Brain microvascular endothelial cell (primary cell): Measurements from ENCODE around the gene ABCC2.

ENCODE experiments used
- DNase-seq: peaks from one replicate; pipeline ENCODE4 v3.0.0-alpha.2; 2020
- H3K27ac ChIP-seq: fragments of 250-450 bp; sonication (Bioruptor Pico); 2 replicates; pipeline ENCODE4 v1.5.1; 2020; ENCODE audit warnings: mild to moderate bottlenecking, moderate library complexity
- H3K27me3 ChIP-seq: fragments of 250-450 bp; sonication (Bioruptor Pico); replicated peaks from 2 replicates; pipeline ENCODE4 v1.5.1; 2020; ENCODE audit warnings: mild to moderate bottlenecking
- H3K36me3 ChIP-seq: fragments of 250-450 bp; sonication (Bioruptor Pico); replicated peaks from 2 replicates; pipeline ENCODE4 v1.5.1; 2020; ENCODE audit warnings: mild to moderate bottlenecking
- H3K4me3 ChIP-seq: 2 replicates; pipeline ENCODE4 v1.5.1; 2011; ENCODE audit warnings: low read depth, mild to moderate bottlenecking, control low read depth, low read length, moderate library complexity
- CTCF ChIP-seq: IDR thresholded peaks from 2 replicates; pipeline ENCODE4 v1.5.1; 2011; ENCODE audit warnings: low read depth, mild to moderate bottlenecking, moderate library complexity, low read length, control low read depth, inconsistent platforms; ENCODE audit errors: missing control alignments
- in situ Hi-C: cut with HindIII; loops from 2 replicates; pipeline ENCODE4 v1.10.0; 2017; ENCODE audit warnings: low sequenced_read_pairs, low pct_ligation_motif_present

ABCC2 gene

GRCh38 chr10:99806091-99806490 is 23.7 kb downstream of the ABCC2 start:
- no peaks in the 10 kb centered on the region for H3K27me3 ChIP-seq
- no peak for TF ChIP-seq CTCF
- H3K27ac ChIP-seq, result no peak overlapping the region
- DNase-seq, result no peak
- in situ Hi-C loops, result no loop called here
- H3K4me3 ChIP-seq, result no peak overlapping the region
- no peaks in the 10 kb centered on the region for H3K36me3 ChIP-seq

- H3K4me3 ChIP-seq, result no peak overlapping the region
- no peak for TF ChIP-seq CTCF
- no peaks in the 10 kb centered on the region for H3K36me3 ChIP-seq
- in situ Hi-C loops, result no loop called here
- DNase-seq, result no peak
- H3K27me3 ChIP-seq, result no peaks in the 10 kb centered on the region
- no peak overlapping the region for H3K27ac ChIP-seq
These were observed 25.3 kb downstream of the ABCC2 start for GRCh38 chr10:99807786-99808185.

GRCh38 chr10:99808270-99808669 is 25.8 kb downstream of the ABCC2 start:
- TF ChIP-seq CTCF, result no peak
- H3K27ac ChIP-seq, result no peak overlapping the region
- no peak for DNase-seq
- no peak overlapping the region for H3K4me3 ChIP-seq
- no peaks in the 10 kb centered on the region for H3K36me3 ChIP-seq
- H3K27me3 ChIP-seq, result no peaks in the 10 kb centered on the region
- in situ Hi-C loops, result no loop called here

GRCh38 chr10:99809481-99809880 is 27.0 kb downstream of the ABCC2 start:
- DNase-seq, result no peak
- Histone ChIP-seq H3K27ac (no peak overlapping the region), H3K36me3 (no peaks in the 10 kb centered on the region), H3K27me3 (no peaks in the 10 kb centered on the region), H3K4me3 (no peak overlapping the region)
- in situ Hi-C loops, result no loop called here
- no peak for TF ChIP-seq CTCF

- H3K27ac ChIP-seq, result no peak overlapping the region
- H3K27me3 ChIP-seq, result no peaks in the 10 kb centered on the region
- H3K36me3 ChIP-seq, result no peaks in the 10 kb centered on the region
- no peak for TF ChIP-seq CTCF
- in situ Hi-C loops, result no loop called here
- DNase-seq, result no peak
- H3K4me3 ChIP-seq, result no peak overlapping the region
These were observed 27.6 kb downstream of the ABCC2 start for GRCh38 chr10:99809931-99810615.

- Histone ChIP-seq H3K36me3 (no peaks in the 10 kb centered on the region), H3K27ac (no peak overlapping the region), H3K4me3 (no peak overlapping the region), H3K27me3 (no peaks in the 10 kb centered on the region)
- TF ChIP-seq CTCF, result no peak
- DNase-seq, result no peak
- in situ Hi-C loops, result no loop called here
These were observed 29.7 kb downstream of the ABCC2 start for GRCh38 chr10:99812177-99812576.
